ENCODE measurements around the gene IRS1.
A peak's percentile ranks its signal among the peaks of the same experiment; 100 is the strongest.

Gene IRS1

DNA sequence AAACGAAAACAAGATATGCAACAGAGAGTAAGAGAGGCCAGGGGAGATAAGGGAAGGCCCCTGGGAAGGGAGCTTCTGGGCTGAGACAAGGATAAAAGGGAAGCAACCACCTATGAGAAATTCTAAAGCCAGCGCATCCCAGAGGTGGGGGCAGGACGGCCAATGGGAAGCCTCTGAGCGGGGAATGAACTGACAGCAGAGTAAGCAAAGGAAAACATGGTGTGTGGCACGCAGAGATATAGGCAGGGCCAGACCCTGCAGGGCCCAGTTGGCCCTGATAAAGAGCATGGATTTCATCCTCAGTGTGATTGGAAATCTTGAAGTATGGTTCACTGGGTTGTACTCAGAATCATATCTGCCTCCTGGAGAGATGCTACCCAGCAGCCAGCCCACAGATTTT, 78.7 kb downstream of the IRS1 start:
- DNase-seq = no peak

DNA sequence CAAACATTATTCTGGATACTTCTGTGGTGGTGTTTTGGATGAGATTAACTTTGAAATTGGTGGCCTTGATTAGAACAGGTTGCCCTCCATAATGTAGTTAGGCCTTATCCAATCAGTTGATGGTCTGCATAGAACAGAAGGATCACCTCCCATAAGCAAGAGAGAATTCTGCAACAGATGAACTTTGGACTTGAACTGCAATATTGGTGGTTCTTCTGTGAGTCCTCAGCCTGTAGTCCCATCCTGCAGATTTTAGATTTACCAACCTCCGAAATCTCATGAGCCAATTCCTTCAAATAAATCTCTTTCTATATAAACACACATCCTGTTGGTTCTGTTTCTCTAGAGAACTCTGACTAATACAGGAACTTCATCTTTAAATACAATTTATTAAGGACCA, 81.9 kb downstream of the IRS1 start:
- no peak for DNase-seq

DNA sequence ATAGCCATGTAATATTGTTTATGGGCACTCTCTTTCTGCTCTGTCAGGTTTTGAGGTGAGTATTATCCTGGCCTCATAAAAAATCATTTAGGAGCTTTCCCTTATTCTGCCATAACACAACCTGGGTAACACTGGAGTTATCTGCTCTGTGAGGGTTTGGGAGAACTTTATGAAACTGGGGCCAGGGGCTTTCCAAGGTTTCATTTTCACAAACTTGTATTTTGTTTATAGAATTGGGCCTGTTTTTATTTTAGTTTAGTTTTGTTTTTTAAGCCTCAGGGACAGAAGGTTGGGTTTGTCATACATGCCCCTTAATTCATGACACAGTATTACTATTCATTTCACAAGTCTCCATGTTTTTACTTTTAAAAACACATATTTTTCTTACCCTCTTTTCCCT, 83.5 kb downstream of the IRS1 start:
- no peak for DNase-seq

DNA sequence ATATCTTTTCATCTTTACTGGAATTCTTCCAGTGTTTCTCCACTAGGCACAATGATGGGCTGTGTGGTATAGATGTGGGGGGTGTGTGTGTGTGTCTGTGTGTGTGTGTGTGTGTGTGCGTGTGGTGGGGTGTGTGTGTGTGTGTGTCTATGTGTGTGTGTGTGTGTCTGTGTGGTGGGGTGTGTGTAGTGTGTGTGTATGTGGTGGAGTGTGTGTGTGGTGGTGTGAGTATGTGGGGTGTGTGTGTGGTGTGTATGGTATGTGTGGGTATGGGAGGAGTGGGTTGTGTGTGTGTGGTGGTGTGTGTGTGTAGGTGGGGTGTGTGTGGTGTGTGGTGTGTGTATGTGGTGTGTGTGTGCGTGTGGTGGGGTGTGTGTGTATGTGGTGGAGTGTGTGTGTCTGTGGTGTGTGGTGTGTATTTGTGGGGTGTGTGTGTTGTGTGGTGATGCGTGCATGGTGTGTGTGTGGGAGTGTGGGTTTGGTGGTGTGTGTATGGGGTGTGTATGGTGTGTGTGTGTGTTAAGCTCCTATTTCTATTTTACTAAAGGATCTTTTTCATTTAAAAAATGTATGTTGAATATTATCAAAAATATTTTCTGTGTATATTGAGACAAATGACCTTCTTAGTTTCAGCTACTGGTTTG, 84.2 kb downstream of the IRS1 start:
- no peak for DNase-seq

DNA sequence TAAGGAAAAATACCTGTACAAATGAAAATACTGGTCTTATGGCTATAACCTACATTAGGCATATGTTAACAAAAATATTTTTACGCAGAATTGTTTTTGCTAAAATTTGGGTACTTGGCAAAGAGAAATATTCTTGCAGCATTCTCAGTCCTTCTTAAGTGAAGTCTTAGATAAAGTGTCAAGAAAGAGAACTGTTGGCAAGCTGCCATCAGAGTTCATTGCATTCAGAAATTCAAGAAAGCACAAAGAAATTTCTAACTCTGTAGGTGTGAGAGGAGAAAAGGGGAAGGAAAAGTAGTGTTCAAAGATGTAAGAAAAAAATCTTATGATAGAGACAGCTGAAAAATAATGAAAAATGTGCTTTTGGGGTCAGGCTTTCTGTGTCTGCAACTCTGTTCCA, 86.7 kb downstream of the IRS1 start:
- DNase-seq = no peak

DNA sequence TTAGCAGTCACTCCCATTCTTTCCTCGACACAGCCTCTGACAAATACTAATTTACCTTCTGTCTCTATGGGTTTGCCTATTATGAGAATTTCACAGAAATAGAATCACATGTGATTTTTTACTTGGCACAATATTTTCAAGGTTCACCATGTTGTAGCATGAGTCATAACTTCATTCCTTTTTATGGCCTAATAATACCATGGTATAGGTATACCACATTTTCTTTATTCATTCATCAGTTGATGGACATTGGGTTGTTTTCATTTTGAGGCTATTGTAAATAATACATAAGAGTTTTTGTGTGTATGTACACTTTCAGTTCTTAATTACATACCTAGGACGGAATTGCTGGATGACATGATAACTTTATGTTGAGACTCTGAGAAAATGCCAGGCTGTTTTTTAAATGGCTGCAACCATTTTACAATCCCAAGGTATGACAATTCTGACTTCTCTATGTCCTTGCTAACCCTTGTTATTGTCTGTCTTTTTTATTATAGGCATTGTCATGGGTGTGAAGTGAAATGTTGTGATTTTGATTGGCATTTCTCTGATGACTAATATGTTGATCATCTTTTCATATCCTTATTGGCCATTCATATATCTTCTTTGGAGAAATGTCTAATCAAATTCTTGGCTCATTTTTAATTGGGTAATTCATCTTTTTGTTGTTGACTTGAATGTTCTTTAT, 87.9 kb downstream of the IRS1 start:
- no peak for DNase-seq

DNA sequence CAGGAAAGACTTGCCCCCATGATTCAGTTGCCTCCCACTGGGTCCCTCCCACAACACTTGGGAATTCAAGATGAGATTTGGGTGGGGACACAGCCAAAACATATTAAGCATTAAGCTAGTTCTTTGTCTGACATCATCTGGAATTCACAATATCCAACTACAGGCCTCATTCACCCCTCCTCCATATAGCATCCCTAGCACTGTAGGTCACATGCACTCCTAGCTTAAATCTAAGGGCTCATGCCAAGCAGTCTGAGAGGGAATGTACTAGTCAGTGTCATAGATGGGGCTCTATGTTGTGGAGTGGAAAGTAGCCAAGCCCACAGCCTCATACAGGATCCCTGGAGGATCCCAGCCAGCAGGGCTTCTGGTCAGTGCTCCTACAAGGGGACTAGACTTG, 92.1 kb downstream of the IRS1 start:
- no peak for DNase-seq

DNA sequence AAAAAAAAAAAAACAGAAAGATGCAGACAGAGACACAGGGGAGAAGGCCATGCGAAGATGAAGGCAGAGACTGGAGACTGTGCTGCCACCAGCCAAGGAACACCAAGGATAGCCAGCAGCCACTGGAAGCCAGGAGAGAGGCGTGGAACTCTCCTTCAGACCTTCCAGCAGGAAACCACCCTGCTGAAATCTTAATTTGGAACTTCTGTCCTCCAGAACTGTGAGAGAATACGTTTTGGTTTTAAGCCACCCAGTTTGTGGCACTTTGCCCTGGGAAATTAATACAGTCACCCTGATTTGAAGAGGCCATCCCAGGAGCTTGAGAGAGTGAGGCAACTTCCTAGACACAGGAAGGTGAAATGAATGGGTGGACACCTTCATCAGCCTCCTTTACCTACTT, 93.7 kb downstream of the IRS1 start:
- no peak for DNase-seq

DNA sequence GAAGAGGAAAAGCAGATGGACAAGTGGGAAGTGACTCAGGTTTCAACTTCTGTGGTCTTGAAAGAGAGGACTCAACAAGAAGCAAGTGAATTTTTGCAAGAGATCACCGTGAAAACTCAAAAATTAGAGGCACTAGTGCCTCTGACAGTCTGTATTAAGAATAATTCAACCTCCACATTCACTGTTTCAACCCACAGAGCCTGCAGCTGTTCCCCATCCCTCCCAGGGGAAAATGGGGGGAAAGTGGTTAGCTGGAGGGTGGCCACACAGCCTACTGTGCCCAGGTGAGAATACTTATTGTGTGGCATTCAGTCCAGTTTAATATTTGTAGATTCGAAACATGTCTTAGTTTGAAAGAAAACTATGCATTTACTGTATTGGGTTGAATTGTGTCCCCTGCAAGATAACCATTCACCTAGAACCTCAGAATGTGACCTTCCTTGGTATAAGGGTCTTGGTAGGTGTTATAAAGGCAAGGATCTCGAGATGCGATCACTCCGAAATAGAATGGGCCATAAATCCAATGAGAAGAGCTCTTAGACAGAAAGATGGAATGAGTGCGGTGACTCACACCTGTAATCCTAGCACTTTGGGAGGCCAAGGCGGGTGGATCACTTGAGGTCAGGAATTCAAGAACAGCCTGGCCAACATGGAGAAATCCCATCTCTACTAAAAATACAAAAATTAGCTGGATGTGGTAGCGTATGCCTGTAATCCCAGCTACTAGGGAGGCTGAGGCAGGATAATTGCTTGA, 94.3 kb downstream of the IRS1 start:
- DNase-seq = no peak

DNA sequence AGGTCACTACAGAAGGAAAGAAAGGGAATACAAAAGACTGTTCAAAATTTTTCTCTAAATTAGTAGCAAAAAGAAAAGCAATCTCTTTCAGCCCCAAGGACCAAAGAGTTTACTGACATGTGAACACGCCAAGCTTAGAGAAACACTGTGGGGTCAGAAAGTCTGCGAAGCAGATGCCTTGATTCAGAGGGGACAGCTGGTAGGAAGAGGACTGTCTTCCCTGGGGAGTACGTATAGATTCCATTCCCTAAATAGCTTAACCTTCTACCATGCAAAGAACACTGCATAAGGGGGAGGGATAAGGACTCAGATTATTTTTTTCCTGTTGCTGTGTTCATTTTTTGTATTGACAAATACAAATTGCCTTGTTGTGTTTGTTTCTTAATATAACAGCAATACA, 96.1 kb downstream of the IRS1 start:
- no peak for DNase-seq

DNA sequence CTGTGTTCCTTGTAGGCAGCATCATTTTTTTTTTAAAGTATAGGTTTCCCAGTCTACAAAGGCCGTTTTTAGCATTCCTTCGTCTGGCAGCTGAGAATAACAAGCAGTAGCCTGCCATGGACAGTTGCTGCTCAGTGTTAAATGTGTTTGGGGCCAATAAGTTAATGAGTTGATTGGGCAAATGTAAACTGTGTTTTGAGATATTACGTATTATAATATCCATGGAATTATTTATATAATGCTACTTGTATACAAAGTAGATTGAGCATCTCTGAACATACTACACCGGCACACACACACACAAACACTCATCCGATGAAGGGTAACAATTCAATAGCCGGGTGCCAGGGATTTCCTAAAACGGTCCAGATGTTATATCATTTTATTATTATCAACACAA, 97.2 kb downstream of the IRS1 start:
- DNase-seq = no peak

DNA sequence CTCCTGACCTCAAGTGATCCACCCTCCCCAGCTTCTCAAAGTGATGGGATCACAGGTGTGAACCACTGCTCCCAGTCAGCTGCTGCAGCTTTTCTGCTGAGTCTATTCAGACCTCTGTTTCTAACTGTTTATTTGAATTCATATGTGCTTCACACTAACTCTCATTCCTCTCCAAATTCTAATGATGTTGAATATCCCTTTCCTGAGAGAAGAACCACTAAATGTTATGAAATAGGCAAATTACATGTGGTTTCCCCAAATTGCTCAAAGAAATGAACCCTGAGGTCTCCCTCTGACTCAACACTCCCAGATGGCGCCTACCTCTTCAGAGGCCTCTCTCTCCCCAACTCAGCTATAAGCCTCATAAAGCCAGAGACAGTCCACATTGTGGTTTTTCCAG, 98.6 kb downstream of the IRS1 start:
- peak in 1 of 2 experiments; percentile 40 for DNase-seq

DNA sequence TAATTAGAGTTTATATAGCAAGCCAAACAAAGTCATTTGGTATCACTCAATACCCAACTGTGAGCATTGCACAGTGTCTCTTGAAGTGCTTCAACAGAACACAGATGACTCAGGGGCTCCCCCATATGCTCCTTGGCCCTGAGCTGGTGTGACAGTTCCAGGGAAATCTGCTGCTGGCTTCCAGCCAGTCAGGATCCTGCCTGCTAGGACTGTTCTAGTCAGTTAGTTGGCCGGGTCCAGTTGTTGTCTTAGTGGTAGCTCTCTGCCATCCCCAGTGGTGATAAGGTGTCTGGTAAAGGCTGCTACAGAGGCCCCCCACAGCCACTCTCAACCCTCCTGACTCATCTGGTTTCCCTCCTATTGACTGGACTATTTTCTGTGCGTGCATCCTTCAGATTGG, 100.3 kb downstream of the IRS1 start:
- DNase-seq = no peak

DNA sequence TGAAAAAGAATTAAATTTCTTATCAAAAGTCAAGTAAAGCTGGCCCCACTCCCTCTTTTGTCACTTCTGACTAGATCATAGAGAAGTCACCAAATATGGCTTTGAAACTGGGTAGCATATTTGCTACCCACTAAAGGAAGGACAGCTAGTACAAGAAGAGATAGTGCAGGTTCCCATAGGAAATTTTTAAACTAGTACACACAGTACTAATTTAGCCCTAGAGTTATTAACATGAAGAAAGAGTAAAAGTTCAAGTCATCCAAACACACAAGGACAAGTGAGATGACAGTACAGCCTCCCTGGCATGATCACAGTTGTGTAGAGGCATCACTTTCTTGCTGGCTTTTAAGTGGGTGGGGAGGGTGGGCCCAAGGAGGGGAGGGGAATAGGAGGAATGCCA, 100.9 kb downstream of the IRS1 start:
- DNase-seq = no peak

DNA sequence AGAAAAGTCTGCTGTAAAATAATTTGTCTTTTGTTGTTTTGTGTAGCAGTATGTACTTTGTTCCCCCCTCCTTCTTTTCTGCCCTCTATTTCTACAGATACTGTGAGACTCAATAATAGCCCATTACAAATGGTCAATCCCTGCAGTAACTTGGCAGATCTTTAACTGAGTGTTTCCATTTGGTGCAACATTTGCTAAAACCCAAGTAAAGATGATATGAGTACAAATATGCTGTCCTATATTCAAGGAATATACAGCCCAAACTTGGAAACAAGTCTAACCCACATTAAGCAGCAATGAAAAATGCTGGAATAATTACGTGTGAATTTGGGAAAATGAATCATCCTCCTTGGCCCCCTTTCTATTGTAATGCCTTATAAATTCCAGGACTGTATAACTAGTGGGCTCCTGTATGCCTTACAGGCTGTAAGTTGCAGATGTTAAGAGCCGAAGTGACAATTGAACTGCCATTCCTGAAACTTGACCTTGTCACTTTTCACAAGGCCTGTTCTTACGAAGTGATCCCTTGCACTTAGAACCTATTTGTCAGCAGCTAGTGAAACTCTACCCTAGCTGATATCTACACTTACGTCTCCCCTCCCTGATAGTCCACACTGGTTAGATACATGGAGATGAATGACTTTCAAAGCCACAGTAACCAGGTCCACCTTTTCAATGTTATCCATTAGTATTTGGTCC, 104.9 kb downstream of the IRS1 start:
- no peak for DNase-seq

DNA sequence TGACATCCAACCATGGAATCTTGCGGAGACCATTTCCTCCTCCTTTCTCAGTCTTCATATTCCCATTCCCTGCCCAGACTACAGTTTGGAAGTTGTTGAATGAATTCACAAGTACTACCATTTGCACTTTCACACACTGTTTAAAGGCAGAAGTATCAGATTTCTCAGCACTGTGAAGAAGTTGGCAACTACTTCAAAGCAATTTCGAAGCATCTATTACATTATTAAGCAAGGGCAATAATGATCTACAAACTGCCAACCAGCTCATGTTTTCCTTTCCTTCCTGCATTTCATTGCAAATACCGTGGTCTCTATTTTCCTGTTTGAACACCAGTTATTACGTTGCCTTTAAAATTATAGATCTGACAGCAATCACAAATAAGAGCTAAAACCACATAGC, 105.5 kb downstream of the IRS1 start:
- DNase-seq = no peak

DNA sequence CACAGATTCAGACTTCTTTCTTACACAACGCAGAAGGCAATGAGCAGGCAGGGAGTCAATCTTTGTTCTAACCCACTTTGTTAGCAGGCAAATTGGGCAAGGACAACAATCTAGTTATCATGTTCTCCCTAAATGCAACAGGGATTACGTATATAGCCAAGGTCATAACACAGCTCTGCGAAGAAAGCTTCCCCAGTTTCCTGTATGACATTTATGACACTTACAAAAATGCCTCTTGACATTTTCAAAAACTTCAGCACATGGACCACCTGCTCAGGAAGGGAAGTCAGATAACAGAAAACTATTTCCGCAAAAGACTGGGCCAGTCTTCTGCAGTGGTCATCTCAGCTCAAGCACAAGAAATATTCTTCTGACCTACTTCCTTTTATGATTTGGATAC, 106.1 kb downstream of the IRS1 start:
- no peak for DNase-seq

DNA sequence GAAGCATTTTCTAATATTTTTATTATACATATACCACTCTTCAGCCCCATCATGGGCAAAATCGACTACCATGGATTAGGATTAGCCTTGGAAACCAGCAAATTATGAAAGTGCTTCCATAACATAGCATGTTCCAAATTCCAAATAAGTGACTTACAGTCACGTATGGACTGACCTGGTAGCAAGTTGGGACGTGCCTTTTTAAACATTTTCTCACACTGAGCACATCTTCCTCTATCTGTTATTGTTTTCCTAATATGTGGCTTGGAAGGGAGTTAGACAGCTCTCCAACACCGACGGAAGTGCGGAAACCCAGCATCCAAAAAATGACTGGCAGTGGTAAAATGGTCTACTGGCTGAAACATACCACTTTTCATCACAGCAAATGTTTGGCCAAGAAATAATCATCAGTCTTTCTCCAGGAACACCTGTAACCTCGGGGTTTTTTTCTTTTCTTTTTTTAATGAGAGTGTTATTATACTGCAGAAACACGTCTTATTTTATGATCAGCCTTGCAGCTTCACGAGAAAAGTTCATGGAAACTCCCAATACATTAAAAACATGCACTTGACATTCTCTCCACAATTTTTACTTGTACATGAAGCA, 107.0 kb downstream of the IRS1 start:
- no peak for DNase-seq

DNA sequence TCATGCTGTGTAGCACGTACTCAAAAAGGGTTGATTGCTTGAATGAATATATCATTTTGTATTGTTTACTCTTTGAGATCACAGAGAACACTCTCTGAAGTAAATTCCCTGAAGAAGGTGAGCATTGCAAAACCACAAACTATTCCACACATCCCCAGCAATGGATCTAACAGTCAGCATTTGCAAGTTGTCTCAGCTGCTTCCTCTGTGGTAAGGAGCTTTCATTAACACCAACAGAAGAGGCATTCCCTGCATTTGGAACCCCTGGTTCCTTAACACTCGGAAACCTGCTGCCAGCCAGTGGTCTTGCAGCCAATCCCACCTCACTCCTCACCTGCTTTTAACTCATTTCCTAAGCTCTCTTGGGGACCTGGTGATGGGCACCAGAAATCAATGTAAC, 108.4 kb downstream of the IRS1 start:
- DNase-seq = peak in 1 of 2 experiments; percentile 21

DNA sequence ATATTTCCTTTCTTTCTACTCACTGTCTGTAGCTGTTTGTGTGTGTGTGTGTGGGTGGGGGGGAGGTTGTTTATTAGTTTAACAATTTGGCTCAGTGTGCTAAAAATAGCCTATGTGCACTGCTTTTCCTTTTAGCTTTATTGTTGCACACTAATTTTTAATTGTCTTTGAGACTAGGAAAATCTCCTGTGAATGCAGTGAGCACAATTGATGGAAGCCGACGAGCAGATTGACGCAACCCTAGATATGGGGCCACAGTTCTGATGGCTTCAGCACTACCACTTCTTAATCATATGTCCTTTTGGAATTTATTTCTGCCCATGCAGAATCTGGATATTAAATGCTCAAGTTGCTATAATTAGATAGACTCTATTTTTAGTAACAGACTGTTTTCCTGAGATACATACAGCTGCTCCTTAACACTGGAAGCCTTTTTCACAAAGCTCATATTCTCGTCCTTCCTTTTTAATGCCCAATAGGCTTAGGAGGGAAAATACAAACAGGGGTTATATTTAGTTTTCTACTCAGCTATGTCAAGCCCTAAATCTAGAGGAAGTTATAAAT, 109.1 kb downstream of the IRS1 start:
- peak in 1 of 2 experiments; percentile 11 for DNase-seq

DNA sequence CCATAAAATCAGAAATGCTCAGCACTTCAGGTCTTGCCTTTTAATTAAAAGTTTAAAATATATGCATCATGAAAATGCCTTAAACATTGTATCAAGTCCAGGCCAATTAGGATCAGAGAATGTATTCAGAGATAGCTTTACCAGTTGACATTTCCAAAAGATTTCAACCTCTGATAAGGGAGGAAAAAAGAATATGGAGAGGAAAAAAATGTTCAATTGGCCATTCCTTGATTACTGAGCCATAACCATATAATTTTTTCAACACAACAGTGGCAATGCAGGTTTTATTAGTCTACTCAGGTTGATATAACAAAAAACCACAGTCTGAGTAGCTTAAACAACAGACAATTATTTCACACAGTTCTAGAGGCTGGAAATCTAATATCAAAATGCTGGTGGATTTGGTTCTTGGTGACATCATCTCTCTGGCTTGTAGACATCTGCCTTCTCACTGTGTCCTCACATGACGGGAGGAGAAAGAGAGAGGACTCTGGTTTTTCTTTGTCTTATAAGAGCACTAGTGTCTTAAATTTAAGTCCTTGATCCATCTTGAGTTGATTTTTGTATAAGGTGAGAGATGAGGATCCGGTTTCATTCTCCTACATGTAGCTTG, 111.9 kb downstream of the IRS1 start:
- no peak for DNase-seq

DNA sequence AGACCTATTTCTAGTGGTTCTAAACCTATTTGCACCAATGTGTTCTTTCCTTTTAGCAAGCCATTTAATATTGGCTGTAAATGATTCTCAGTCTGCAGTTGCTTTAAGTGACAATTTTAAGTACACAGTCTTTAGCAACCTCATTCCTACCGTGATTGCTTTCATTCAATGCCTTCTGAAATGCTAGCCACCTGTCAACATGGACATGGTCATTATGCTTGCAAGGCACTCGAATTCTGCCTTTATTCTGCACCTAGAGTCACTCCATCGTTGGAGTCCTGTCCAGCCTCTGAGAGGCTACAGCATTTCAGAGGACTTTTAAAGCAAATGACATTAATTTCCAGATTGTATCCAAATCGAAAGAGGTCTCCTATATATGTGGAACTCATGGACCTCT, 115.1 kb downstream of the IRS1 start:
- no peak for DNase-seq

All from NCI-H1930 (cell line).